ENCODE measurements around the gene DAND5. TPM values are rescaled to one million over a fixed set of nuclear protein-coding genes. Genes with fewer than 3 reads are reported as not detected.

The DAND5 gene
- total and polyA plus RNA-seq, 9 of the 15 experiments (the other 6 are each of a cell fraction or from before 2014, with no cell fraction given), result 0.22 to 0.83 (median 0.60) TPM

DNA sequence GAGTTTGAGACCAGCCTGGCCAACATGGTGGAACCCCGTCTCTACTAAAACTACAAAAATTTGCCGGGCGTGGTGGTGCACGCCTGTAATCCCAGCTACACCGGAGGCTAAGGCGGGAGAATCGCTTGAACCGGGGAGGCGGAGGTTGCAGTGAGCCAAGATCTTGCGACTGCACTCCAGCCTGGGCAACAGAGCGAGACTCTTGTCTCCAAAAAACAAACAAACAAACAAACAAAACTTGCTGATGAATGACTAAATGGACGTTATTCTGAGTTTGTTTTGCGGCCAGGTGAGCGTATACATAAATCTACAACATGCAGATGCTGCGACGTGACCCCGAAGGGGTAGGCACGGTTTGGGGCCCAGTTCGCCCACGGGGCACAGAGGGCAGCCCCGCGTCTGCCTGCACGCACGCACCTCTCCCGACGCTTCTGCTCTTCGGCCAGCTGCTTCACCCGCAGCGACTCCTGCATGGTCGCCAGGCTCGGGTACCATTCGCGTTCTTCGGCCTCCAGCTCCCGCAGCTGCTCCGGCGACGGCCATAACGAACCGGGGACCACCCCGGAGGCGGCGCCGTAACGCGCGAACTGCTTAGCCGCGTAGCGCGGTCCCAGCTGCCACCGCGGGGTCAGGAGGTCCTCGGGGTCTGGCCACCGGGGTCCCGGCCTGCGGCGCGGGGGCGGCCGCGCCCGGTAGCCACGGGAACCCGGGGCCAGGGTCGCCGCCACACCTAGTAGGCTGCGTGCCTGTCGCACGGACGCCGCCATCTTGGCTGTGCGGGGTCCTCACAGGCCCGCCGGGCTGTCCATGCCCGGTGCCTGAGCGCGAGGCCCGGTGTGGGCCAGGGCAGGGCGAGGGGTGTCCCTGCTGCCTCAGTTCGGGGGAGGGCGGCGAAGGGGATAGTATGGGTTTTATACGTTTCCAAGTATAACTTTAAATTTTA, 12.7 kb upstream of the DAND5 start, which contains the start of gene GADD45GIP1 (continued):
- TF ChIP-seq, protein P1, sequence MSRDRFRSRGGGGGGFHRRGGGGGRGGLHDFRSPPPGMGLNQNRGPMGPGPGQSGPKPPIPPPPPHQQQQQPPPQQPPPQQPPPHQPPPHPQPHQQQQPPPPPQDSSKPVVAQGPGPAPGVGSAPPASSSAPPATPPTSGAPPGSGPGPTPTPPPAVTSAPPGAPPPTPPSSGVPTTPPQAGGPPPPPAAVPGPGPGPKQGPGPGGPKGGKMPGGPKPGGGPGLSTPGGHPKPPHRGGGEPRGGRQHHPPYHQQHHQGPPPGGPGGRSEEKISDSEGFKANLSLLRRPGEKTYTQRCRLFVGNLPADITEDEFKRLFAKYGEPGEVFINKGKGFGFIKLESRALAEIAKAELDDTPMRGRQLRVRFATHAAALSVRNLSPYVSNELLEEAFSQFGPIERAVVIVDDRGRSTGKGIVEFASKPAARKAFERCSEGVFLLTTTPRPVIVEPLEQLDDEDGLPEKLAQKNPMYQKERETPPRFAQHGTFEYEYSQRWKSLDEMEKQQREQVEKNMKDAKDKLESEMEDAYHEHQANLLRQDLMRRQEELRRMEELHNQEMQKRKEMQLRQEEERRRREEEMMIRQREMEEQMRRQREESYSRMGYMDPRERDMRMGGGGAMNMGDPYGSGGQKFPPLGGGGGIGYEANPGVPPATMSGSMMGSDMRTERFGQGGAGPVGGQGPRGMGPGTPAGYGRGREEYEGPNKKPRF (IDR thresholded peaks at IDR 0.05; ENCODE audit: low read depth, low read length), result no peak
- TF ChIP-seq, protein P2, sequence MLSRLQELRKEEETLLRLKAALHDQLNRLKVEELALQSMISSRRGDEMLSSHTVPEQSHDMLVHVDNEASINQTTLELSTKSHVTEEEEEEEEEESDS (CRISPR knock-in tag; IDR thresholded peaks at IDR 0.05), result no peak
- TF ChIP-seq, protein P3, sequence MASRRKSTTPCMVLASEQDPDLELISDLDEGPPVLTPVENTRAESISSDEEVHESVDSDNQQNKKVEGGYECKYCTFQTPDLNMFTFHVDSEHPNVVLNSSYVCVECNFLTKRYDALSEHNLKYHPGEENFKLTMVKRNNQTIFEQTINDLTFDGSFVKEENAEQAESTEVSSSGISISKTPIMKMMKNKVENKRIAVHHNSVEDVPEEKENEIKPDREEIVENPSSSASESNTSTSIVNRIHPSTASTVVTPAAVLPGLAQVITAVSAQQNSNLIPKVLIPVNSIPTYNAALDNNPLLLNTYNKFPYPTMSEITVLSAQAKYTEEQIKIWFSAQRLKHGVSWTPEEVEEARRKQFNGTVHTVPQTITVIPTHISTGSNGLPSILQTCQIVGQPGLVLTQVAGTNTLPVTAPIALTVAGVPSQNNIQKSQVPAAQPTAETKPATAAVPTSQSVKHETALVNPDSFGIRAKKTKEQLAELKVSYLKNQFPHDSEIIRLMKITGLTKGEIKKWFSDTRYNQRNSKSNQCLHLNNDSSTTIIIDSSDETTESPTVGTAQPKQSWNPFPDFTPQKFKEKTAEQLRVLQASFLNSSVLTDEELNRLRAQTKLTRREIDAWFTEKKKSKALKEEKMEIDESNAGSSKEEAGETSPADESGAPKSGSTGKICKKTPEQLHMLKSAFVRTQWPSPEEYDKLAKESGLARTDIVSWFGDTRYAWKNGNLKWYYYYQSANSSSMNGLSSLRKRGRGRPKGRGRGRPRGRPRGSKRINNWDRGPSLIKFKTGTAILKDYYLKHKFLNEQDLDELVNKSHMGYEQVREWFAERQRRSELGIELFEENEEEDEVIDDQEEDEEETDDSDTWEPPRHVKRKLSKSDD (conservative IDR thresholded peaks at IDR 0.05; ENCODE audit: low read length), result no peak
- TF ChIP-seq ZNF695 (CRISPR knock-in tag; IDR thresholded peaks at IDR 0.05) (no peak), RBM34 (IDR thresholded peaks at IDR 0.05; ENCODE audit: borderline replicate concordance, insufficient read depth, low read length) (no peak), NCOA6 (IDR thresholded peaks at IDR 0.05) (no peak), E2F3 (CRISPR knock-in tag; IDR thresholded peaks at IDR 0.05) (no peak), ARID2 (IDR thresholded peaks at IDR 0.05) (no peak), PTTG1 (tag; IDR thresholded peaks at IDR 0.05; ENCODE audit: low read depth) (no peak), RBM15 (IDR thresholded peaks at IDR 0.05; ENCODE audit: insufficient read depth, low read length) (no peak)
- TF ChIP-seq, protein P4, sequence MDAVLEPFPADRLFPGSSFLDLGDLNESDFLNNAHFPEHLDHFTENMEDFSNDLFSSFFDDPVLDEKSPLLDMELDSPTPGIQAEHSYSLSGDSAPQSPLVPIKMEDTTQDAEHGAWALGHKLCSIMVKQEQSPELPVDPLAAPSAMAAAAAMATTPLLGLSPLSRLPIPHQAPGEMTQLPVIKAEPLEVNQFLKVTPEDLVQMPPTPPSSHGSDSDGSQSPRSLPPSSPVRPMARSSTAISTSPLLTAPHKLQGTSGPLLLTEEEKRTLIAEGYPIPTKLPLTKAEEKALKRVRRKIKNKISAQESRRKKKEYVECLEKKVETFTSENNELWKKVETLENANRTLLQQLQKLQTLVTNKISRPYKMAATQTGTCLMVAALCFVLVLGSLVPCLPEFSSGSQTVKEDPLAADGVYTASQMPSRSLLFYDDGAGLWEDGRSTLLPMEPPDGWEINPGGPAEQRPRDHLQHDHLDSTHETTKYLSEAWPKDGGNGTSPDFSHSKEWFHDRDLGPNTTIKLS (IDR thresholded peaks at IDR 0.05; ENCODE audit: borderline replicate concordance, low read depth), result peak; percentile 48; the same call in 1 of the 2 replicates
- TF ChIP-seq, protein P5, sequence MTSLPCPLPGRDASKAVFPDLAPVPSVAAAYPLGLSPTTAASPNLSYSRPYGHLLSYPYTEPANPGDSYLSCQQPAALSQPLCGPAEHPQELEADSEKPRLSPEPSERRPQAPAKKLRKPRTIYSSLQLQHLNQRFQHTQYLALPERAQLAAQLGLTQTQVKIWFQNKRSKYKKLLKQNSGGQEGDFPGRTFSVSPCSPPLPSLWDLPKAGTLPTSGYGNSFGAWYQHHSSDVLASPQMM (CRISPR knock-in tag; IDR thresholded peaks at IDR 0.05), result no peak
- TF ChIP-seq, protein P6, sequence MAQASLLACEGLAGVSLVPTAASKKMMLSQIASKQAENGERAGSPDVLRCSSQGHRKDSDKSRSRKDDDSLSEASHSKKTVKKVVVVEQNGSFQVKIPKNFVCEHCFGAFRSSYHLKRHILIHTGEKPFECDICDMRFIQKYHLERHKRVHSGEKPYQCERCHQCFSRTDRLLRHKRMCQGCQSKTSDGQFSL (CRISPR knock-in tag; IDR thresholded peaks at IDR 0.05), result no peak
- TF ChIP-seq, protein P6 (tag; IDR thresholded peaks at IDR 0.05), result no peak
- TF ChIP-seq, protein P7, sequence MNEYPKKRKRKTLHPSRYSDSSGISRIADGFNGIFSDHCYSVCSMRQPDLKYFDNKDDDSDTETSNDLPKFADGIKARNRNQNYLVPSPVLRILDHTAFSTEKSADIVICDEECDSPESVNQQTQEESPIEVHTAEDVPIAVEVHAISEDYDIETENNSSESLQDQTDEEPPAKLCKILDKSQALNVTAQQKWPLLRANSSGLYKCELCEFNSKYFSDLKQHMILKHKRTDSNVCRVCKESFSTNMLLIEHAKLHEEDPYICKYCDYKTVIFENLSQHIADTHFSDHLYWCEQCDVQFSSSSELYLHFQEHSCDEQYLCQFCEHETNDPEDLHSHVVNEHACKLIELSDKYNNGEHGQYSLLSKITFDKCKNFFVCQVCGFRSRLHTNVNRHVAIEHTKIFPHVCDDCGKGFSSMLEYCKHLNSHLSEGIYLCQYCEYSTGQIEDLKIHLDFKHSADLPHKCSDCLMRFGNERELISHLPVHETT (CRISPR knock-in tag; conservative IDR thresholded peaks at IDR 0.05 in 1 of 2, IDR thresholded peaks at IDR 0.05 in 1 of 2), result peak in 1 of 2 experiments; percentile 91; a peak in 2 of 4 replicates

Data from K562 (cell line).